Fibroblast of villous mesenchyme (primary cell): ENCODE results near the gene RRP8. TPM values are rescaled to one million over a fixed set of nuclear protein-coding genes. Genes with fewer than 3 reads are reported as not detected.

Experiments
- DNase-seq: peaks from one replicate; pipeline ENCODE4 v3.0.0-alpha.2; 2010; ENCODE audit warnings: low read depth
- H3K4me3 ChIP-seq: 2 replicates; pipeline ENCODE4 v1.5.1; 2011; ENCODE audit warnings: low read depth, mild to moderate bottlenecking, low read length
- total RNA-seq: library from RNA; depleted of rRNA; stranded (reverse); fragments of >200 nt; gene quantifications from 2 replicates; pipeline ENCODE4 v1.2.3, GENCODE V29; 2012
- TF ChIP-seq, protein P1 (sequence below): IDR thresholded peaks from 2 replicates; pipeline ENCODE4 v1.5.1; 2012; ENCODE audit warnings: low read depth, mild to moderate bottlenecking, low read length; ENCODE audit not compliant: insufficient read depth

The RRP8 gene
- total RNA-seq, 1 donor: 13.4 TPM

DNA sequence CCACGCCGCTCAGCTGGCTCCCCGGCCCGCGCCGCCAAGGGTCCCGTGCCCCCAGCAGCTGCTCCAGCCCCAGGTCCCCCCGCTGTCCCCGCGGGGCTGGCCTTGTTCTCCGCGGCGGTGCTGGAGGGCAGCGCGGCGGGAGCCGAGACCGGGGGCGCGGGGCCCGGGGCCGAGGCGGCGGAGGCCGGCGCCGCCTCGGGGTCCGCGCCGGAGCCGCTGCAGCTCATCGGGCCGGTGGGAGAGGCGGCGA lies 8.5 kb upstream of the RRP8 start:
- peak overlapping the region; percentile 77 for H3K4me3 ChIP-seq
- DNase-seq: no peak
- TF ChIP-seq, protein P1, sequence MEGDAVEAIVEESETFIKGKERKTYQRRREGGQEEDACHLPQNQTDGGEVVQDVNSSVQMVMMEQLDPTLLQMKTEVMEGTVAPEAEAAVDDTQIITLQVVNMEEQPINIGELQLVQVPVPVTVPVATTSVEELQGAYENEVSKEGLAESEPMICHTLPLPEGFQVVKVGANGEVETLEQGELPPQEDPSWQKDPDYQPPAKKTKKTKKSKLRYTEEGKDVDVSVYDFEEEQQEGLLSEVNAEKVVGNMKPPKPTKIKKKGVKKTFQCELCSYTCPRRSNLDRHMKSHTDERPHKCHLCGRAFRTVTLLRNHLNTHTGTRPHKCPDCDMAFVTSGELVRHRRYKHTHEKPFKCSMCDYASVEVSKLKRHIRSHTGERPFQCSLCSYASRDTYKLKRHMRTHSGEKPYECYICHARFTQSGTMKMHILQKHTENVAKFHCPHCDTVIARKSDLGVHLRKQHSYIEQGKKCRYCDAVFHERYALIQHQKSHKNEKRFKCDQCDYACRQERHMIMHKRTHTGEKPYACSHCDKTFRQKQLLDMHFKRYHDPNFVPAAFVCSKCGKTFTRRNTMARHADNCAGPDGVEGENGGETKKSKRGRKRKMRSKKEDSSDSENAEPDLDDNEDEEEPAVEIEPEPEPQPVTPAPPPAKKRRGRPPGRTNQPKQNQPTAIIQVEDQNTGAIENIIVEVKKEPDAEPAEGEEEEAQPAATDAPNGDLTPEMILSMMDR: no peak

DNA sequence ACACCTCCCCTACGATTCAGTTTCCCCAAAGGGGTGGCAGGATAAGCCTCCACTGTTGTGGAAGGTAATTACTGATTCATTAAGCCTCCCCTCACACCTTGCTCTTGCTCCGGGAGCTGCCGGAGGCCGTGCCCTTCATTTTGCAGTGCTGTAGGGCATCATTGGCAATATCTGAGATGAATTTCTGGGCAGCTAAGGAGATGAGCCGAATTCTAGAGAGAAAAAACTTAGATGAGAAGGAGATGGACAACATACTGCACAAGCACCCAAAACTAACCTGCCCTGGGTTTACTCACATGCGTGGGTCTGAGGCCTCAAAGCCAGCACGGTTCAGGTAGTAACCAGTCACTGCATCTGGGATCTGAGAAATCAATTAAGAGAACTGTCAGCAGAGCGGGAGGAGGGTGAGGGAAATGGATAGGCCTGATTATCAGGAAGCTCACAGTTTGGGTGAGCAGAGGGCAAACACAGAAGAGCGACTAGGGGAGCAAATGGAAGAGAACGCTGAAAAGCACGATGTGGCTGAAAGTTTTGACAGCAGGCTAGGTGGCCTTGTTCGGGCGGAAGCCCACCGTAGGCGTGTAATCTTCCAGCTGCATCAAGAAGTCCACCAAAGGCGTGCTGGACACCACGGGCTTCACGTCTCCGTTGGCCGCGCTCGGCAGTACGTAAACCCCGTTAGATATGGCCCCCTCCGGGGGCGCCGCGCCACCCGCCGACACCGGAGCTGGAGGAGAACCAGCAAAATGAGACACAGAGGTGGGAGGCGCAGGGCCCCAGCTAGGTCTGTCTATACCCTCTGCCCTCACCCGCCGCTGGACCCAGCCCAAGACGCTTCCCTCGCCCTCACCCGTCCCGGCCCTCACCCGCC lies 7.9 kb upstream of the RRP8 start:
- TF ChIP-seq, protein P1: no peak
- DNase-seq: peak; percentile 24
- peak overlapping the region; percentile 77 for H3K4me3 ChIP-seq

DNA sequence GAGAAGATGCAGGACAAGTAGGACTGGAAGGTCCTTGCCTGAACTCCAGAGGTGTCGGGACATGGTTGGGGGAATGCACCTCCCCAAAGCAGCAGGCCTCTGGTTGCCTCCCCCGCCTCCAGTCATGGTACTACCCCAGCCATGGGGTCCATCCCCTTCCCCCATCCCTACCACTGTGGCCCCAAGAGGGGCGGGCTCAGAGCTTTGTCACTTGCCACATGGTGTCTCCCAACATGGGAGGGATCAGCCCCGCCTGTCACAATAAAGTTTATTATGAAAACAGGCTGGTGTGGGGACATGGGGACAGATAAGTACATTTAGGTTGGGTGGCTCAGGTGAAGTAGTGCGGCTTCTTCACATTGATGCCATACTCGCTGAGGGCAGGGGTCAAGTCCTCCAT lies 7.2 kb upstream of the RRP8 start:
- DNase-seq: no peak
- H3K4me3 ChIP-seq: peak overlapping the region; percentile 77
- TF ChIP-seq, protein P1: no peak

DNA sequence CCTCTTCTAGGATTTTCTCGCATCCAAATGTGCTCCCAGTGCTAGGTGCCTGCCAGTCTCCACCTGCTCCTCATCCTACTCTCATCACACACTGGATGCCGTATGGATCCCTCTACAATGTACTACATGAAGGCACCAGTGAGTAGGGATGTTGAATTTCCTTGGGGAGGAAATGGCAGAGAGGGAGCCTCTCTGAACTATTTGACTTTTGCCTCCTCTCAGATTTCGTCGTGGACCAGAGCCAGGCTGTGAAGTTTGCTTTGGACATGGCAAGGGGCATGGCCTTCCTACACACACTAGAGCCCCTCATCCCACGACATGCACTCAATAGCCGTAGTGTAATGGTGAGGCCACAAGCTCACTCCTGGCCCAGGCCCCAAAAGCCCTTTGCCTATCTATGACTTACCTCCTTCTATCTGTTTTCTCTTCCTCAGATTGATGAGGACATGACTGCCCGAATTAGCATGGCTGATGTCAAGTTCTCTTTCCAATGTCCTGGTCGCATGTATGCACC lies 6.1 kb upstream of the RRP8 start:
- DNase-seq: no peak
- TF ChIP-seq, protein P1: no peak
- no peak overlapping the region for H3K4me3 ChIP-seq

DNA sequence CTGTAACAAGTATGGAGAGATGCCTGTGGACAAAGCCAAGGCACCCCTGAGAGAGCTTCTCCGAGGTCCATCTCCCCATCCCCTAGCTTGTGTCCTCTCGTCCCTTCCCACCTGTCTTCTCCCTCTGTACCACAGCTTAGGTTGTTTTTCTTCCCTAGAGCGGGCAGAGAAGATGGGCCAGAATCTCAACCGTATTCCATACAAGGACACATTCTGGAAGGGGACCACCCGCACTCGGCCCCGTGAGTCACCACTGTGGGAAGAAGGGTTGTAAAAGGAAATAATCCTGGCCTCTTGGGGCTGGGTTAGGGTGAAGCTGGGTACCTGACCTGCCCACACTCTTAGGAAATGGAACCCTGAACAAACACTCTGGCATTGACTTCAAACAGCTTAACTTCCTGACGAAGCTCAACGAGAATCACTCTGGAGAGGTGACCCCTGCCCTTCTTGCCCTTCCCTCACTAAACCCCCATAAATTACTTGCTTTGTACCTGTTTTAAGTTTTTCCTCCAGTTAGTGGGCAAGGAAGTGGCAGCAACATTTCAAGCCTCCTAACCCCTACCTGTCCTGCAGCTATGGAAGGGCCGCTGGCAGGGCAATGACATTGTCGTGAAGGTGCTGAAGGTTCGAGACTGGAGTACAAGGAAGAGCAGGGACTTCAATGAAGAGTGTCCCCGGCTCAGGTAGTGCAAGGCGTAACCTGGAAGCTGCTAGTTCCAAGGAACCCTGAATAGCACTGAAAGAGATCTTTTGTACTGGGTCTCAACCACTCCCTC lies 5.5 kb upstream of the RRP8 start:
- DNase-seq: no peak

DNA sequence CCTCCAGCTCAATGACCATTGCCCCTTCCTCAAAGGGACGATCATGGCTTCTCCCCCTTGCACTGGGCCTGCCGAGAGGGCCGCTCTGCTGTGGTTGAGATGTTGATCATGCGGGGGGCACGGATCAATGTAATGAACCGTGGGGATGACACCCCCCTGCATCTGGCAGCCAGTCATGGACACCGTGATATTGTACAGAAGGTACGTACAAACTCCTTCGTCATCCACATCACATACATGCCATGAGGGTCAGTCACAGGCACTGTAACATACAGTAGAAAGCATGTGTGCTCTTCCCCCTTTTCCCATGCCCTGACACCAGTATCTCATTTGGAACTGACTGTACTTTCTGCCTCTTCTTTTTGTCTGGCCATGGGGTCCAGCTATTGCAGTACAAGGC lies 4.6 kb upstream of the RRP8 start:
- no peak overlapping the region for H3K4me3 ChIP-seq
- TF ChIP-seq, protein P1: no peak
- DNase-seq: no peak

More for the DNA sequence above, 5.5 kb upstream of the RRP8 start:
- TF ChIP-seq, protein P1: no peak
- no peak overlapping the region for H3K4me3 ChIP-seq
